ENCODE measurements around the gene OBSCN. TPM values are rescaled to one million over a fixed set of nuclear protein-coding genes. Genes with fewer than 3 reads are reported as not detected.

OBSCN gene
- total and polyA plus RNA-seq, 10 of the 15 experiments (the other 5 are each of a cell fraction or from before 2014, with no cell fraction given) = 0.01 to 0.36 (median 0.08) TPM; not detected in 2

DNA sequence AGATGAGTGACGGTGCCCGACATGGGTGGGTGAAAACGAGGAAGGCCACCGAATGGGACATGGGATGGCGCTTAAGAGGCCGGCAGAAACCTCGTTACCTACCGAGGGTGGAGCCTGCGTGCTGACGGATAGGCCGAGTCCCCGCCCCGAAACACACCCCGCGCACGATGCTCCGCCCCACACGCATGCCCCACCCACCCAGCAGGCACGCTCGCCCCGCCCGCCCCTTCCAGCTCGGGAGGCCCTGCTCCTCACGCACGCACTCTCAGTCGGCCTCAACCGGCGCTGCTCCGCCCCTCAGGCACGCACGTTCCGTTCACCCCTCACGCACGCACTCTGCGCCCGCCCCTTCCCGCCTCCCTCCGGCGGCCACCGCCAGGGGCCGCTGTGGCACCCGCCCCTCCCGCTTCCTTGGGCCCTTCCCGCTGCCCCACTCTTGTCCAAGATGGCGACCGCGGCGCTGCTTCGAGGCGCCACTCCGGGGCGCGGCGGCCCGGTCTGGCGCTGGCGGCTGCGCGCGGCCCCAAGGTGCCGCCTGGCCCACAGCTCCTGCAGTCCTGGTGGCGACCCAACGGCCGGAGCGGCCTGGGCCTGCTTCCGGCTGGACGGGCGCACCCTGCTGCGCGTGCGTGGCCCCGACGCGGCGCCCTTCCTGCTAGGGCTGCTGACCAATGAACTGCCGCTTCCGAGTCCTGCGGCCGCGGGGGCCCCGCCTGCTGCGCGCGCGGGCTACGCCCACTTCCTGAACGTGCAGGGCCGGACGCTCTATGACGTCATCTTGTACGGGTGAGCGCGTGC, 42.3 kb upstream of the OBSCN start, which contains the start of gene IBA57:
IBA57 (plus strand) TSS at position 433 of the 798 bp plus-strand sequence; CDS start at position 446, 13 bp downstream.
- H3K36me3 ChIP-seq (ENCODE audit: control insufficient read depth in 2 of 2, insufficient read depth in 2 of 2, low read length in 1 of 2) = no peaks in the 10 kb centered on the region
- H3K4me3 ChIP-seq = peak within 1 kb of the TSS; percentile 95
- BruUV-seq (replicated peaks) = no TSS peak
- SMC1A ChIA-PET (ENCODE audit: uncharacterized antibody, unreplicated experiment) = interaction anchor here (0.7 to 3.0 kb wide), 9 partner anchors 12 to 284 kb away, joined by 3 to 32 read pairs (median 7); partner anchors contain the start of gene GUK1
- in situ Hi-C loops (cut with MboI) = no loop called here
- no peaks in the 10 kb centered on the region for H3K9me3 ChIP-seq (replicated peaks; ENCODE audit: control insufficient read depth, insufficient read depth, low read length)
- RAD21 ChIA-PET (ENCODE audit: unreplicated experiment) = interaction anchor here (0.6 to 4.6 kb wide), 8 partner anchors 25 to 289 kb away, joined by 3 to 34 read pairs (median 6); partner anchors contain the start of genes GUK1 and MRPL55
- H3K79me2 ChIP-seq (ENCODE audit: control insufficient read depth, insufficient read depth, low read length) = peaks cover 4% of the 10 kb centered on the region
- H4K20me1 ChIP-seq (ENCODE audit: control insufficient read depth, insufficient read depth) = no peaks in the 10 kb centered on the region
- peaks cover 7% of the 10 kb centered on the region for H3K4me1 ChIP-seq (ENCODE audit: control insufficient read depth, insufficient read depth, low read length)
- ATAC-seq (peak; percentile 90), FAIRE-seq (peak; percentile 99), DNase-seq (ENCODE audit: low read depth, low spot score) (peak; percentile 93)
- CTCF ChIA-PET = interaction anchor here (0.6 to 5.2 kb wide), 21 partner anchors 11 to 403 kb away, joined by 3 to 63 read pairs (median 4); partner anchors contain the start of genes ARF1 and GUK1
- WGBS (ENCODE audit: insufficient coverage, insufficient replicate concordance, low lambda C conversion rate, missing lambda C conversion rate) = under 1% methylated on average over 72 of the region's 93 CpGs
- H3K4me2 ChIP-seq (ENCODE audit: control insufficient read depth, insufficient read depth) = peak within 1 kb of the TSS; percentile 90
- H2AFZ ChIP-seq (ENCODE audit: control insufficient read depth, low read depth, low read length) = peak within 1 kb of the TSS; percentile 97
- intact Hi-C loops (cut with micrococcal nuclease; ENCODE audit: unreplicated experiment) = loop anchor here (1.0 to 2.0 kb wide), 3 partner anchors 25 to 166 kb away; partner anchors contain the start of genes ARF1 and GUK1
- POLR2A ChIA-PET = interaction anchor here (0.6 to 3.8 kb wide), 9 partner anchors 22 to 239 kb away, joined by 3 to 43 read pairs (median 6); partner anchors contain the start of genes ARF1, C1orf35, GUK1 and MRPL55
- H3K27me3 ChIP-seq (replicated peaks in 1 of 2; ENCODE audit: control insufficient read depth in 2 of 2, insufficient read depth in 2 of 2, low read length in 1 of 2) = no peaks in the 10 kb centered on the region
- peak within 1 kb of the TSS; percentile 99 for H3K27ac ChIP-seq (ENCODE audit: control insufficient read depth, insufficient read depth)
- peak within 1 kb of the TSS; percentile 97 for H3K9ac ChIP-seq (ENCODE audit: control insufficient read depth, insufficient read depth, low read length)
- TF ChIP-seq ZNF687 (IDR thresholded peaks at IDR 0.05) = peak; percentile 97
- TF ChIP-seq SMAD1 (IDR thresholded peaks at IDR 0.05; ENCODE audit: low read depth, partially characterized antibody) = no peak
- no peak for TF ChIP-seq JUNB (IDR thresholded peaks at IDR 0.05)
- TF ChIP-seq EED (IDR thresholded peaks at IDR 0.05; ENCODE audit: low read depth) = no peak; the same call in 1 of the 2 replicates
- peak; percentile 88 for TF ChIP-seq PRDM15 (CRISPR knock-in tag; IDR thresholded peaks at IDR 0.05)
- TF ChIP-seq HCFC1 (IDR thresholded peaks at IDR 0.05; ENCODE audit: low read length) = peak; percentile 68
- TF ChIP-seq NFIC (IDR thresholded peaks at IDR 0.05; ENCODE audit: low read depth, low read length) = no peak
- TF ChIP-seq SKIL (IDR thresholded peaks at IDR 0.05; ENCODE audit: low read depth, poor library complexity, severe bottlenecking) = no peak
- TF ChIP-seq TCF3 (IDR thresholded peaks at IDR 0.05; ENCODE audit: borderline replicate concordance, insufficient read depth, low read depth, low read length) = peak; percentile 82; the same call in 1 of the 2 replicates
- no peak for TF ChIP-seq BCL11A (IDR thresholded peaks at IDR 0.05; ENCODE audit: low read depth, low read length)
- no peak; the same call in 1 of the 2 replicates for TF ChIP-seq ZNF622 (IDR thresholded peaks at IDR 0.05)
- peak; percentile 95 for TF ChIP-seq POLR2A (IDR thresholded peaks at IDR 0.05; ENCODE audit: low read depth, low read length)
- no peak for TF ChIP-seq MTA3 (IDR thresholded peaks at IDR 0.05; ENCODE audit: borderline replicate concordance, low read length)
